ENCODE results near the gene DKK1.
"Not testable (repeated sequence)": the region's sequence is repeated elsewhere in the genome, so short reads cannot be mapped to it uniquely, and the experiment has no call there.

The DKK1 gene

DNA sequence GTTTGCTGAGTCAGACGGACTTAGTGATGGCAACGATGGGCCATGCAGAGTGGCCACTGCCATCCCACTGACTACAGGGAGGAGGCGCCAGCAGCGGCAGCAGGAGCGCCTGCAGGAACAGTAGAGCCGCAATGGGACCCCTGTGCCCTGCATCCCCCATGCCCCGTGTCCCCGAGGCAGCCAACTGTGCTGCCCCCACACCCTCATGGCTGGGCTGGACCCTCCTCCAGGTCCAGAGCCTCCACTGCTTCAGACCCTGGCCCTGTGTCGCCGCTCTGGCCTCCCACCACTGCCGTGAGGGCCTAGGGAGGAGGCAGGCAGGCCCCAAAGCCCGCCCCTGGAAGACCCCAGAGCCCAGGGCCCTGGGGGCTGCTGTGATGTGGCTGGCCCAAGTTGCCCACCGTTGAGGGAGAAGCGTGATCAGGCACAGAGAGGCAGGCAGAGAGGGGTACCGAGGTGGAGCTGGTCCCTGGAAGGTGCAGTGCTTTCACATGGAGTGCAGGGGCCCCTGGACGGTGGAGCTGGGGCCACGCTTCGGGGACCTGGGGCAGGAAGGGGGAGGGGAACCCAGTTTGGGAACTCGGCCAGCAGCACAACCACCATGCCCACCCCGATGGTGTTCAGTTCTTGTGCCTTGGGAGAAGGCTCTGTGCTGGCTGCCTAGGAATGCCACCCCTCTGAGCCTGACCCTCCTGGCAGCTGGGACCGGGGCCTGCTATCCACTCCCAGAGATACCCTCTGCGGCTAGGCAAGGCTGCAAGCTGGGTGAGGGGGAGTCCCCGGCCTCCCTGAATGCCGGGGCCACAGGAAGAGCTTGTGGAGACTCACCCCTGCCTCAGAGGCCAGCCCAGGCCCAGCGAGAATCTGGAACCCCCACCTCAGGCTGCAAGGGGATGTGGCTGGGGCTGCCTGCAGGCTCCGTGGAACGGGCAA lies 32.6 kb downstream of the DKK1 start:
- no peak for TF ChIP-seq POLR2AphosphoS5 (IDR thresholded peaks at IDR 0.05; ENCODE audit: borderline replicate concordance, low read depth, low read length)
- no peak for TF ChIP-seq EZH2 (IDR thresholded peaks at IDR 0.05)
- no peak for TF ChIP-seq FOXP2 (optimal IDR thresholded peaks at IDR 0.05; ENCODE audit: control extremely low read depth, extremely low read length, insufficient read depth)
- DNase-seq (ENCODE audit: low read depth, low spot score): no peak
- Histone ChIP-seq H3K9me3 (ENCODE audit: low read depth, low read length) (no peaks in the 10 kb centered on the region), H3K27ac (no peak overlapping the region), H3K36me3 (ENCODE audit: insufficient read depth, low read length) (no peaks in the 10 kb centered on the region), H3K4me3 (no peak overlapping the region), H3K9ac (ENCODE audit: insufficient read length) (no peak overlapping the region)

GRCh38 chr10:52347327-52347667 lies 33.2 kb downstream of the DKK1 start:
- TF ChIP-seq EZH2 (IDR thresholded peaks at IDR 0.05) (no peak), FOXP2 (optimal IDR thresholded peaks at IDR 0.05; ENCODE audit: control extremely low read depth, extremely low read length, insufficient read depth) (no peak), POLR2AphosphoS5 (IDR thresholded peaks at IDR 0.05; ENCODE audit: borderline replicate concordance, low read depth, low read length) (no peak)
- Histone ChIP-seq H3K36me3 (ENCODE audit: insufficient read depth, low read length) (no peaks in the 10 kb centered on the region), H3K4me3 (no peak overlapping the region), H3K9me3 (ENCODE audit: low read depth, low read length) (no peaks in the 10 kb centered on the region), H3K9ac (ENCODE audit: insufficient read length) (no peak overlapping the region), H3K27ac (no peak overlapping the region)
- no peak for DNase-seq (ENCODE audit: low read depth, low spot score)

GRCh38 chr10:52348037-52348564 lies 34.0 kb downstream of the DKK1 start:
- Histone ChIP-seq H3K36me3 (ENCODE audit: insufficient read depth, low read length) (no peaks in the 10 kb centered on the region), H3K9ac (ENCODE audit: insufficient read length) (no peak overlapping the region), H3K27ac (no peak overlapping the region), H3K4me3 (no peak overlapping the region), H3K9me3 (ENCODE audit: low read depth, low read length) (no peaks in the 10 kb centered on the region)
- TF ChIP-seq EZH2 (IDR thresholded peaks at IDR 0.05): no peak
- no peak for TF ChIP-seq FOXP2 (optimal IDR thresholded peaks at IDR 0.05; ENCODE audit: control extremely low read depth, extremely low read length, insufficient read depth)
- no peak for TF ChIP-seq POLR2AphosphoS5 (IDR thresholded peaks at IDR 0.05; ENCODE audit: borderline replicate concordance, low read depth, low read length)
- DNase-seq (ENCODE audit: low read depth, low spot score): no peak

DNA sequence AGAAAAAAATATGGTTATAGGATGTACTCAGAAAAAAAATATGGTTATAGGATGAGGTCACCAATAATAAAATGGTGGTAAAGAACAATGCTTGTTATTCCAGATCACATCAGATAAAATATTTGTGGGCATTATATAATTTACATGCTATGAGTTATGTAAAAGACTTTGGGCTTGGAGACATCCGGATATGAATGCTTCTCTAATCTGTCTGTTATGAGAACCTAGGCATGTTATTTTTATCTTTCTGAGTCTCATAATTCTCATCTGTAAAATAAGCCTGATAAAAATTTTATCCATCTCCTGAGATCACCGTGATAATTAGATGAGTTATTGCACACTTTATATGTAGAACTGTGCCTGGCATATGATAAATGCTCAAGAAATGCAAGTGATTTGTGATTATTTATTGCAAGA lies 37.8 kb downstream of the DKK1 start:
- no peak overlapping the region for H3K27ac ChIP-seq
- H3K9me3 ChIP-seq (ENCODE audit: low read depth, low read length): no peaks in the 10 kb centered on the region
- H3K4me3 ChIP-seq: no peak overlapping the region
- TF ChIP-seq EZH2 (IDR thresholded peaks at IDR 0.05): no peak
- no peak for TF ChIP-seq FOXP2 (optimal IDR thresholded peaks at IDR 0.05; ENCODE audit: control extremely low read depth, extremely low read length, insufficient read depth)
- TF ChIP-seq POLR2AphosphoS5 (IDR thresholded peaks at IDR 0.05; ENCODE audit: borderline replicate concordance, low read depth, low read length): no peak
- no peak for DNase-seq (ENCODE audit: low read depth, low spot score)
- H3K36me3 ChIP-seq (ENCODE audit: insufficient read depth, low read length): no peaks in the 10 kb centered on the region
- H3K9ac ChIP-seq (ENCODE audit: insufficient read length): no peak overlapping the region

DNA sequence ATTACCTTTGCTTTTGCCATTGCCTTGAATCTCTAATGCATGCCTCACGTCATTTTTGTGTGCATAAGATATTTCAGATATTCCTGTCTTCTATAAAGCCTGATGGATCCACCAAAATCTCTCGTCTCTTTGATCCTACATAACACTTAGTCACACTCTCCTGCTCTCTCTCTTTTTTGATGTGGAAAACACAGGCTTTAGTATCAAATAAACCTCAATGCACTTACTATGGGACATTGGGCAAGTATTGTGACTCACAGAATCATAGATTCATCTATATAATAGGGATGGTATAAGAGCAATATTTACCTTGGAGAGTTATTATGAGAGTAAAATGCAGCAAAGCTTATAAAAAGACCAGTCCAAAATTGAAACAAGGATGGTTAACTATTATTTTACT lies 39.1 kb downstream of the DKK1 start:
- TF ChIP-seq EZH2 (IDR thresholded peaks at IDR 0.05) (no peak), POLR2AphosphoS5 (IDR thresholded peaks at IDR 0.05; ENCODE audit: borderline replicate concordance, low read depth, low read length) (no peak), FOXP2 (optimal IDR thresholded peaks at IDR 0.05; ENCODE audit: control extremely low read depth, extremely low read length, insufficient read depth) (no peak)
- DNase-seq (ENCODE audit: low read depth, low spot score): no peak
- H3K36me3 ChIP-seq (ENCODE audit: insufficient read depth, low read length): no peaks in the 10 kb centered on the region
- H3K4me3 ChIP-seq: no peak overlapping the region
- no peak overlapping the region for H3K27ac ChIP-seq
- no peak overlapping the region for H3K9ac ChIP-seq (ENCODE audit: insufficient read length)
- no peaks in the 10 kb centered on the region for H3K9me3 ChIP-seq (ENCODE audit: low read depth, low read length)

- DNase-seq (ENCODE audit: low read depth, low spot score): no peak
- no peak for TF ChIP-seq EZH2 (IDR thresholded peaks at IDR 0.05)
- no peak for TF ChIP-seq POLR2AphosphoS5 (IDR thresholded peaks at IDR 0.05; ENCODE audit: borderline replicate concordance, low read depth, low read length)
- no peak for TF ChIP-seq FOXP2 (optimal IDR thresholded peaks at IDR 0.05; ENCODE audit: control extremely low read depth, extremely low read length, insufficient read depth)
Measured at GRCh38 chr10:52353960-52354394, 39.9 kb downstream of the DKK1 start.

DNA sequence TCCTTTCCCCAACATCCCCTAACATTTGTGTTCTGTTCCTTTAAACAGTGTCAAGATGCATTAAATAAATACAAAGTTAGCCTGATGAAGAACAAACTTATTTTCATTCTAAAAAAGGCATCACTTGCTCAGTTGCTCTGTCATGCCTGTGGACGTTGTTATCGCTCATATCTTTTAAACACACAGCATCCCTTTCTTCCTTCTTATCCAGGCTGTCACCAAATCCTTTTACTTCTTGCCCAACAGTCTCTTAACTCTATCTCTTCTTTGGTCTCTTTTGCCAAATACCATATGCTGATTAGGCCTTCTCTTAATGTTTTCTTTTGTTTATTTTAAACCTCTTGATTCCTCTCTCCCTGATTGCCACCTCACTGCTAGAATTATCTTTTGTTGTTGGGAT lies 43.9 kb downstream of the DKK1 start:
- no peak overlapping the region for H3K9ac ChIP-seq (ENCODE audit: insufficient read length)

More at GRCh38 chr10:52353960-52354394, 39.9 kb downstream of the DKK1 start:
- Histone ChIP-seq H3K36me3 (ENCODE audit: insufficient read depth, low read length) (no peaks in the 10 kb centered on the region), H3K4me3 (no peak overlapping the region), H3K27ac (no peak overlapping the region), H3K9me3 (ENCODE audit: low read depth, low read length) (no peaks in the 10 kb centered on the region), H3K9ac (ENCODE audit: insufficient read length) (no peak overlapping the region)

GRCh38 chr10:52359441-52359840 lies 45.4 kb downstream of the DKK1 start:
- Histone ChIP-seq H3K9ac (ENCODE audit: insufficient read length) (no peak overlapping the region), H3K36me3 (ENCODE audit: insufficient read depth, low read length) (no peaks in the 10 kb centered on the region), H3K4me3 (no peak overlapping the region), H3K27ac (no peak overlapping the region), H3K9me3 (ENCODE audit: low read depth, low read length) (no peaks in the 10 kb centered on the region)
- no peak for DNase-seq (ENCODE audit: low read depth, low spot score)
- TF ChIP-seq EZH2 (IDR thresholded peaks at IDR 0.05): no peak
- TF ChIP-seq FOXP2 (optimal IDR thresholded peaks at IDR 0.05; ENCODE audit: control extremely low read depth, extremely low read length, insufficient read depth): no peak
- TF ChIP-seq POLR2AphosphoS5 (IDR thresholded peaks at IDR 0.05; ENCODE audit: borderline replicate concordance, low read depth, low read length): no peak

More for the DNA sequence above, 43.9 kb downstream of the DKK1 start:
- Histone ChIP-seq H3K9me3 (ENCODE audit: low read depth, low read length) (no peaks in the 10 kb centered on the region), H3K36me3 (ENCODE audit: insufficient read depth, low read length) (no peaks in the 10 kb centered on the region), H3K4me3 (no peak overlapping the region), H3K27ac (no peak overlapping the region)
- DNase-seq (ENCODE audit: low read depth, low spot score): no peak
- TF ChIP-seq EZH2 (IDR thresholded peaks at IDR 0.05): no peak

GRCh38 chr10:52365547-52366432 lies 51.7 kb downstream of the DKK1 start:
- not testable (repeated sequence) for H3K27ac ChIP-seq; DNase-seq (ENCODE audit: low read depth, low spot score); H3K9me3 ChIP-seq (ENCODE audit: low read depth, low read length); H3K36me3 ChIP-seq (ENCODE audit: insufficient read depth, low read length); H3K4me3 ChIP-seq; H3K9ac ChIP-seq (ENCODE audit: insufficient read length)

All from SK-N-MC (cell line).